Upper lobe of left lung (tissue), 6 donors: ENCODE results near the gene ITPR2. TPM values are rescaled to one million over a fixed set of nuclear protein-coding genes. Genes with fewer than 3 reads are reported as not detected.

Source experiments
- ATAC-seq, 2 donors: fragments of 200-7000 bp; cut with Tn5 transposase; one replicate each; pipeline ENCODE4 v1.9.1; 2022; ENCODE audit warnings: mild to moderate bottlenecking in 2 of 2, moderate library complexity in 2 of 2; ENCODE audit not compliant: low FRiP score in 2 of 2
- DNase-seq, 2 donors: peaks; one replicate each; pipeline ENCODE4 v3.0.0-alpha.2; 2019 to 2020
- H3K27ac ChIP-seq, 4 donors: fragments of 200-600 bp; sonication (generic); one replicate each; pipeline ENCODE4 v1.5.1; 2016 to 2019
- H3K27me3 ChIP-seq, 4 donors: fragments of 200-600 bp; sonication (generic); one replicate each; pipeline ENCODE4 v1.5.1; 2017 to 2019
- H3K36me3 ChIP-seq, 4 donors: fragments of 200-600 bp; sonication (generic); one replicate each; pipeline ENCODE4 v1.5.1; 2016 to 2019
- H3K4me1 ChIP-seq, 4 donors: fragments of 200-600 bp; sonication (generic); one replicate each; pipeline ENCODE4 v1.5.1; 2018 to 2019
- H3K4me3 ChIP-seq, 4 donors: fragments of 200-600 bp; sonication (generic); one replicate each; pipeline ENCODE4 v1.5.1; 2017 to 2019; ENCODE audit warnings: mild to moderate bottlenecking in 2 of 4, moderate library complexity in 1 of 4
- H3K9me3 ChIP-seq, 4 donors: fragments of 200-600 bp; sonication (generic); one replicate each; pipeline ENCODE4 v1.5.1; 2018 to 2019
- EP300 ChIP-seq, 4 donors: sonication (generic); formaldehyde crosslinking; IDR thresholded peaks; one replicate each; pipeline ENCODE4 v1.5.1; 2017; ENCODE audit warnings: antibody characterized with exemption in 4 of 4, control low read depth in 2 of 4
- POLR2A ChIP-seq, 4 donors: fragments of 450-650 bp; IDR thresholded peaks; one replicate each; pipeline ENCODE4 v1.5.1; 2016 to 2017; ENCODE audit warnings: antibody characterized with exemption in 4 of 4, mild to moderate bottlenecking in 2 of 4
- POLR2AphosphoS5 ChIP-seq, 2 donors: sonication (generic); formaldehyde crosslinking; IDR thresholded peaks; one replicate each; pipeline ENCODE4 v1.5.1; 2017; ENCODE audit warnings: antibody characterized with exemption in 2 of 2
- WGBS, 2 donors: methylation state at CpG; one replicate each; pipeline ENCODE4 v1.1.5; 2017 to 2018; 5-methylcytosine and 5-hydroxymethylcytosine counted together
- total RNA-seq, 6 donors: library from RNA; depleted of rRNA in 4 of 6; stranded (reverse); fragments of >200 nt in 4 of 6; gene quantifications; one replicate each; pipeline versions ENCODE4 v1.1.0 to v1.2.1, GENCODE V29; 2016 to 2021
- TF ChIP-seq, protein P1 (sequence below), 6 experiments: fragments of 450-650 bp in 4 of 6; fragments of 200-600 bp in 2 of 6; sonication (generic) in 2 of 6; IDR thresholded peaks; one replicate each; pipeline ENCODE4 v1.5.1; 2016 to 2019; ENCODE audit warnings: antibody characterized with exemption in 6 of 6
- donor health status: DM: no; HTN: no; CAD: no; lungs with moderate emphysema.
- donor health status: DM: no; HTN: yes; CAD: no; lungs with severe emphysema.

Gene ITPR2
- total RNA-seq, 6 donors from 2014 or later: 35.5 to 115 (median 45.0) TPM

DNA sequence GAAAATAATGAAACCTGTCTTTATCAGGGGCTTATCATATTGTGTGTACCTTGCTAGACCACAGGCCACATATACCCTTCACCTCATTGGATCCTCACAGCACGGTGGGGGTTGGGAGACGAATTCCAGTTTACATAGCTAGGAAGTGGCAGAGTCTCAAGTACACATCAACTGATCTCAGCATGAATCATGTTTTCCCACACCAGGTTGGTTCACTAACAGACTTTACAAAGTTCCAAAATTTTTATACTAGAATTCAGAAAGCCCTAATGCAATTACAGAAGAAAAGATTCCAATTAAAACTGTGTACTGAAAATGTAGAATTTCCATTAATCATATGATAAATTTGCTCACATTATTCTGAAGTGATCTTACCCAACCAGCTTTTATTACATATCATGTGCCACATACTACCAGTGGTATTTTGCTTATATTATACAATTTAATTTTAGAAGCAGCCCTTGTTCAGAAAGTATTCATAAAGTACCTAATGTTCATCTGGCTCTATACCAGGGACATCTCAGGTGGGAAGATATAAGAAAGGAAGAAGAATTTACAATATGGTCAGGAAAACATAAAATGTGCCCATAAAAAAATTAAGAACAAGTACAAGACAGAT, 196.2 kb downstream of the ITPR2 start:
- Histone ChIP-seq H3K4me3 (no peak overlapping the region), H3K36me3 (no peaks in the 10 kb centered on the region), H3K9me3 (no peaks in the 10 kb centered on the region), H3K4me1 (no peaks in the 10 kb centered on the region), H3K27ac (no peak overlapping the region), H3K27me3 (no peaks in the 10 kb centered on the region)
- TF ChIP-seq POLR2AphosphoS5 (IDR thresholded peaks at IDR 0.05) (no peak), POLR2A (IDR thresholded peaks at IDR 0.05) (no peak), EP300 (IDR thresholded peaks at IDR 0.05) (no peak)
- TF ChIP-seq, protein P1, sequence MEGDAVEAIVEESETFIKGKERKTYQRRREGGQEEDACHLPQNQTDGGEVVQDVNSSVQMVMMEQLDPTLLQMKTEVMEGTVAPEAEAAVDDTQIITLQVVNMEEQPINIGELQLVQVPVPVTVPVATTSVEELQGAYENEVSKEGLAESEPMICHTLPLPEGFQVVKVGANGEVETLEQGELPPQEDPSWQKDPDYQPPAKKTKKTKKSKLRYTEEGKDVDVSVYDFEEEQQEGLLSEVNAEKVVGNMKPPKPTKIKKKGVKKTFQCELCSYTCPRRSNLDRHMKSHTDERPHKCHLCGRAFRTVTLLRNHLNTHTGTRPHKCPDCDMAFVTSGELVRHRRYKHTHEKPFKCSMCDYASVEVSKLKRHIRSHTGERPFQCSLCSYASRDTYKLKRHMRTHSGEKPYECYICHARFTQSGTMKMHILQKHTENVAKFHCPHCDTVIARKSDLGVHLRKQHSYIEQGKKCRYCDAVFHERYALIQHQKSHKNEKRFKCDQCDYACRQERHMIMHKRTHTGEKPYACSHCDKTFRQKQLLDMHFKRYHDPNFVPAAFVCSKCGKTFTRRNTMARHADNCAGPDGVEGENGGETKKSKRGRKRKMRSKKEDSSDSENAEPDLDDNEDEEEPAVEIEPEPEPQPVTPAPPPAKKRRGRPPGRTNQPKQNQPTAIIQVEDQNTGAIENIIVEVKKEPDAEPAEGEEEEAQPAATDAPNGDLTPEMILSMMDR (IDR thresholded peaks at IDR 0.05): no peak
- ATAC-seq: no peak
- DNase-seq: no peak
- 59 to 63% methylated on average over 2 of the region's 2 CpGs for WGBS, 2 donors

- H3K4me1 ChIP-seq: no peaks in the 10 kb centered on the region
- 84 to 89% methylated on average over 5 of the region's 5 CpGs for WGBS, 2 donors
- no peak for ATAC-seq
- H3K27ac ChIP-seq: no peak overlapping the region
- H3K36me3 ChIP-seq: no peaks in the 10 kb centered on the region
- H3K27me3 ChIP-seq: no peaks in the 10 kb centered on the region
- H3K9me3 ChIP-seq: no peaks in the 10 kb centered on the region
- H3K4me3 ChIP-seq: no peak overlapping the region
- TF ChIP-seq, protein P1 (IDR thresholded peaks at IDR 0.05): no peak
- TF ChIP-seq EP300 (IDR thresholded peaks at IDR 0.05) (no peak), POLR2A (IDR thresholded peaks at IDR 0.05) (no peak), POLR2AphosphoS5 (IDR thresholded peaks at IDR 0.05) (no peak)
- DNase-seq: no peak
These were observed 199.3 kb downstream of the ITPR2 start for GRCh38 chr12:26633591-26634210.

DNA sequence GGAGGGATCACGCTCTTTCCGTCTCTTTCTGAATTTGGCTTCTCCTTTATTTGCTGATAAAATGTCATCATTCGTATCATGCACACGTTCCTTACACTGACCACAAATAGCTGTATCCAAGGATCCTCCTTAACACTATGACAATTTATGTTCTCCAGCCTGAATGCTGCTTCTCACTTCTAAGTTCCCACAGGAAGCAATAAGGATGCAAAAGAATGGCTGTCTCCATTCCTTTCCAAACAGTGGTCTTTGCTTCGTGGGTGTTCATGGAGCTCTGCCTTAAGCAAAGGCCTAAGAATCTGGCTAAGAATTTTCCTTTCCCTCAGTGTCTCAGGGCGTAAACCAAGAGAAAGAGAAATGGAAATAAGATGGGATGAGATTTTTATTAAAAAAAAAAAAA, 200.2 kb downstream of the ITPR2 start:
- Histone ChIP-seq H3K9me3 (no peaks in the 10 kb centered on the region), H3K36me3 (no peaks in the 10 kb centered on the region)
- WGBS, 2 donors: 91% methylated on average over 6 of the region's 6 CpGs

DNA sequence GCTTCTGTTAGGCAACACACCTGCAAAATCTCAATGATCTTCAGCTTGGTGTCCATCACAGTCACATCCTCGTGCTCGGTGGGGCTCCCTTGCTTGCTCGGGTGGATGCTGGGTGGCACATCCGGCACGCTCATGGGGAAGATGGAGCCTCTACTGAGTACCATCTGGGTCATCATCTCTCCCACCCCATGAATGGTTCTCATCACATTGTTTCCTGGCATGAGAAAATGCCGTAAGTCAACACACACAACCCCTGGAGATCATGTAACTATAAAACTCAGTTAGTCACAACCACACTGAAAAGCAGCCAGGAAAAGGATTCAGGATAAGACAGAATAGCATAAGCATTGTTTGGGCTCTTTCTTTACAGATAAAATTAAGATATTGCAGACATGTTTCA, 201.1 kb downstream of the ITPR2 start:
- WGBS, 2 donors: 82 to 89% methylated on average over 6 of the region's 6 CpGs
- H3K4me3 ChIP-seq: no peak overlapping the region

More for the DNA sequence above, 200.2 kb downstream of the ITPR2 start:
- H3K4me3 ChIP-seq: no peak overlapping the region
- TF ChIP-seq, protein P1 (IDR thresholded peaks at IDR 0.05): no peak
- TF ChIP-seq POLR2A (IDR thresholded peaks at IDR 0.05) (no peak), EP300 (IDR thresholded peaks at IDR 0.05) (no peak), POLR2AphosphoS5 (IDR thresholded peaks at IDR 0.05) (no peak)
- no peaks in the 10 kb centered on the region for H3K4me1 ChIP-seq
- no peaks in the 10 kb centered on the region for H3K27me3 ChIP-seq
- no peak overlapping the region for H3K27ac ChIP-seq
- DNase-seq (no peak), ATAC-seq (no peak)

More for the DNA sequence above, 201.1 kb downstream of the ITPR2 start:
- ATAC-seq: no peak
- Histone ChIP-seq H3K4me1 (no peaks in the 10 kb centered on the region), H3K27ac (no peak overlapping the region), H3K27me3 (no peaks in the 10 kb centered on the region), H3K9me3 (no peaks in the 10 kb centered on the region), H3K36me3 (no peaks in the 10 kb centered on the region)
- TF ChIP-seq, protein P1 (IDR thresholded peaks at IDR 0.05): no peak
- TF ChIP-seq POLR2AphosphoS5 (IDR thresholded peaks at IDR 0.05) (no peak), POLR2A (IDR thresholded peaks at IDR 0.05) (no peak), EP300 (IDR thresholded peaks at IDR 0.05) (no peak)
- no peak for DNase-seq
